IgD-negative memory B cell (primary cell): ENCODE results near the gene CD300C. TPM values are rescaled to one million over a fixed set of nuclear protein-coding genes. Genes with fewer than 3 reads are reported as not detected.

Experiments used
- H3K27ac Mint-ChIP-seq, 3 donors: one replicate each; pipeline ENCODE4 v1.8.0; 2020 to 2022; ENCODE audit warnings: mild to moderate bottlenecking in 3 of 3, mixed read lengths in 3 of 3, moderate library complexity in 1 of 3
- H3K27me3 Mint-ChIP-seq: one replicate; pipeline ENCODE4 v1.8.0; 2021; ENCODE audit warnings: mixed read lengths
- H3K36me3 Mint-ChIP-seq: one replicate; pipeline ENCODE4 v1.8.0; 2020; ENCODE audit warnings: mild to moderate bottlenecking, mixed read lengths
- H3K4me1 Mint-ChIP-seq, 3 donors: one replicate each; pipeline ENCODE4 v1.8.0; 2020 to 2022; ENCODE audit warnings: mixed read lengths in 3 of 3, mild to moderate bottlenecking in 1 of 3
- H3K4me3 Mint-ChIP-seq, 4 donors: one replicate each; pipeline ENCODE4 v1.8.0; 2020 to 2022; ENCODE audit warnings: mild to moderate bottlenecking in 4 of 4, mixed read lengths in 4 of 4, moderate library complexity in 3 of 4
- H3K9me3 Mint-ChIP-seq, 3 donors: one replicate each; pipeline ENCODE4 v1.8.0; 2020 to 2021; ENCODE audit warnings: mixed read lengths in 3 of 3, mild to moderate bottlenecking in 1 of 3
- polyA plus RNA-seq: library from polyadenylated mRNA; unstranded; fragments of 300-500 nt; fragmentation: Illumina TruSeq; gene quantifications from one replicate; pipeline ENCODE4 v1.2.3, GENCODE V29; 2021

The CD300C gene
- polyA plus RNA-seq, 1 donor from 2014 or later: 1.6 TPM

- H3K4me3 Mint-ChIP-seq: no peak overlapping the region
- no peaks in the 10 kb centered on the region for H3K9me3 Mint-ChIP-seq
- H3K27me3 Mint-ChIP-seq: peaks cover 2% of the 10 kb centered on the region
- peaks cover 2% of the 10 kb centered on the region for H3K36me3 Mint-ChIP-seq
- peaks cover 0 to 1% (median 0%) of the 10 kb centered on the region in 3 donors for H3K4me1 Mint-ChIP-seq
- H3K27ac Mint-ChIP-seq: no peak overlapping the region
Measured at GRCh38 chr17:74493331-74493833, 52.5 kb downstream of the CD300C start.

- no peak overlapping the region for H3K4me3 Mint-ChIP-seq
- peaks cover 3% of the 10 kb centered on the region for H3K36me3 Mint-ChIP-seq
- H3K4me1 Mint-ChIP-seq: peaks cover 0 to 1% (median 0%) of the 10 kb centered on the region in 3 donors
- no peak overlapping the region for H3K27ac Mint-ChIP-seq
- H3K27me3 Mint-ChIP-seq: peaks cover 3% of the 10 kb centered on the region
- no peaks in the 10 kb centered on the region for H3K9me3 Mint-ChIP-seq
Measured at GRCh38 chr17:74491626-74492025, 54.3 kb downstream of the CD300C start.

Other genes starting within 250 kb of the CD300C start
- gene KIF19, start 219.9 kb downstream of the CD300C start, polyA plus RNA-seq: 0.33 TPM
- not detected for gene BTBD17, start 184.2 kb downstream of the CD300C start, polyA plus RNA-seq
- gene GPR142, start 178.6 kb downstream of the CD300C start, polyA plus RNA-seq: not detected
- 0.18 TPM for gene GPRC5C, start 114.0 kb downstream of the CD300C start, polyA plus RNA-seq
- gene CD300A, start 79.5 kb downstream of the CD300C start, polyA plus RNA-seq: 28.0 TPM
- not detected for gene CD300LB, start 14.6 kb downstream of the CD300C start, polyA plus RNA-seq
- 0.61 TPM for gene CD300H, start 21.4 kb upstream of the CD300C start, polyA plus RNA-seq
- gene CD300LD, start 46.2 kb upstream of the CD300C start, polyA plus RNA-seq: not detected
- 0.11 TPM for gene CD300E, start 77.6 kb upstream of the CD300C start, polyA plus RNA-seq
- gene CD300LF, start 166.8 kb upstream of the CD300C start, polyA plus RNA-seq: not detected
- gene RAB37, start 191.1 kb upstream of the CD300C start, polyA plus RNA-seq: 76.5 TPM
- 177 TPM for gene NHERF1, start 202.5 kb upstream of the CD300C start, polyA plus RNA-seq
- gene NAT9, start 230.2 kb upstream of the CD300C start, polyA plus RNA-seq: 24.5 TPM